Epithelial cell of esophagus (primary cell): ENCODE data around the gene GPR162.
"Not testable (repeated sequence)": the region's sequence is repeated elsewhere in the genome, so short reads cannot be mapped to it uniquely, and the experiment has no call there.

Source experiments
- DNase-seq: peaks from one replicate; pipeline ENCODE4 v3.0.0; 2010; ENCODE audit warnings: low read depth
- H3K4me3 ChIP-seq: 2 replicates; pipeline ENCODE4 v1.5.1; 2011; ENCODE audit warnings: mild to moderate bottlenecking, low read length, control low read depth
- CTCF ChIP-seq: IDR thresholded peaks from 2 replicates; pipeline ENCODE4 v1.5.1; 2011; ENCODE audit warnings: low read depth, mild to moderate bottlenecking, low read length, control low read depth, inconsistent platforms; ENCODE audit not compliant: insufficient read depth; ENCODE audit errors: missing control alignments

GPR162 gene

GRCh38 chr12:6855322-6855721, 33.7 kb downstream of the GPR162 start:
- no peak overlapping the region for H3K4me3 ChIP-seq
- no peak for DNase-seq
- TF ChIP-seq CTCF: no peak

GRCh38 chr12:6858799-6859198, 37.2 kb downstream of the GPR162 start:
- H3K4me3 ChIP-seq: no peak overlapping the region
- TF ChIP-seq CTCF: no peak
- DNase-seq: no peak

GRCh38 chr12:6860116-6860515, 38.5 kb downstream of the GPR162 start:
- TF ChIP-seq CTCF: no peak
- no peak overlapping the region for H3K4me3 ChIP-seq
- no peak for DNase-seq

GRCh38 chr12:6860942-6861341, 39.3 kb downstream of the GPR162 start:
- H3K4me3 ChIP-seq: no peak overlapping the region
- TF ChIP-seq CTCF: no peak
- no peak for DNase-seq

GRCh38 chr12:6861391-6861790, 39.8 kb downstream of the GPR162 start:
- DNase-seq: no peak
- H3K4me3 ChIP-seq: no peak overlapping the region
- TF ChIP-seq CTCF: no peak

- no peak for TF ChIP-seq CTCF
- DNase-seq: no peak
- no peak overlapping the region for H3K4me3 ChIP-seq
These were observed 41.4 kb downstream of the GPR162 start for GRCh38 chr12:6863033-6863432.

GRCh38 chr12:6863586-6864321, 42.1 kb downstream of the GPR162 start:
- TF ChIP-seq CTCF: no peak
- DNase-seq: no peak
- H3K4me3 ChIP-seq: no peak overlapping the region

GRCh38 chr12:6865307-6865706, 43.7 kb downstream of the GPR162 start:
- not testable (repeated sequence) for DNase-seq, H3K4me3 ChIP-seq
